HG02970 (cell line): ENCODE data around the gene C8A.

Experiments used
- ATAC-seq: cut with Tn5 transposase; IDR thresholded peaks from one replicate; pipeline ENCODE4 v1.9.1; 2021; ENCODE audit warnings: mild to moderate bottlenecking, moderate library complexity, moderate number of reproducible peaks; ENCODE audit not compliant: unreplicated experiment, low FRiP score

C8A gene

GRCh38 chr1:56854521-56855099, at the start of gene C8A:
TSS of gene C8A (plus strand) at chr1:56854797. CDS start at chr1:56854902, 105 bp downstream.
- no peak for ATAC-seq

DNA sequence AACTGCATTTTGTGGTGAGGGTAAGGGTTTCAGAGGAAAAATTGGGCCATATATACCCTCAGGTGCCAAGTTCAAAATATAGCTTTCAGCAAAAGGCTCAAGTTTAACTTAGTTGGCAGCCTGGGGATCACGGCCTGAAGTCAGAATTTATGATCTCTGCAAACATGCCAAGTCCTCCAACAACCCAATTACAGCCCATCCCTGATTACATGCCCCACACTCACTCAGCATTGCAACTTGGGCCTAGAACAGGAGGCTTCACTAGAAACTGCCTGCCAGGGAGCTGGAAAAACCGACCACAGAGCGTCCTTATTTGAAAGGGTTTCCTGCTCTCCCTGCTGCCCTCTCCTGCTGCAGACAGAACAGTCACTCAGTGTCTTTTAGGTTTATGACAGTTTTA, 47.8 kb upstream of the C8A start:
- no peak for ATAC-seq

- ATAC-seq, result no peak
These were observed 46.2 kb upstream of the C8A start for GRCh38 chr1:56808410-56808809.

GRCh38 chr1:56811331-56811730, 43.3 kb upstream of the C8A start:
- no peak for ATAC-seq

GRCh38 chr1:56814205-56814604, 40.4 kb upstream of the C8A start:
- no peak for ATAC-seq

DNA sequence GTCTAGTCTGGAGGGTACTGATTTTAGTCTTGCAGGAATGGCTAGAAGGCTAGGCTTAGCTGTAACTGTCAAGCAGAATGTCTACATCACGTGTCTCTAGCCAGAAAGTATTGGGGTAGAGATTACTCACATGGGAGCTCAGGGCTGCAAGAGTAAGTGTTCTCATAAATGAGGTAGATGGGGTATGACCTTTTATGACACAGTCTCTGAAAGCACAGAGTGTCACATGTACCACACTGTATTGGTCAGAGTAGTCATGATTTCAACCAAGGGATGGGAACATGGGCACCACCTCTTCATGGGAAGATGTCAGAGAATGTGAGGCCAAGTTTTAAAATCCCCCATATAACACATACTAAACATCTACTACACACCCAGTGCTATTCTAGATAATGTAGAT, 38.3 kb upstream of the C8A start:
- no peak for ATAC-seq

DNA sequence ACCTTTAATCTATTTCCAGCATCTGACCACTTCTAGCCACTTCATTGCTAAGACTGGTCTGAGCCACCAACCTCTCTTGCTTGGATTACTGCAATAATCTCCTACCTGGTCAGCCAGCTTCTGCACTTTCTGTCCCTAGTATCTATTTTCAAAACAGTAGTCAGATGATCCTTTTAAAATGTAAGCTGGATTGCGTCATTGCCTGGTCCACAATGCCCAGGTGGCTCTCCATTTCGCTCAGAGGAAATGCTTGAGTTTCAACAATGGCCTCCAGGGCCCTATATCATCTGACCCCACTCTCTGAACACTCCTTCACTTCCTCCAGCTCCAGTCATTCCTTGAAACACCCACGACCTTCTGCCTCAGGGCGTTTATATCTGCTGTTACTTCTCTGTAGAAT, 37.7 kb upstream of the C8A start:
- no peak for ATAC-seq

- no peak for ATAC-seq
These were observed 36.7 kb upstream of the C8A start for GRCh38 chr1:56817716-56818463.

- ATAC-seq, result no peak
These were observed 35.2 kb upstream of the C8A start, which contains the start of gene FYB2 for GRCh38 chr1:56819387-56819899. TSS of gene FYB2 (minus strand) at chr1:56819404. CDS start at chr1:56819290, 114 bp downstream.

DNA sequence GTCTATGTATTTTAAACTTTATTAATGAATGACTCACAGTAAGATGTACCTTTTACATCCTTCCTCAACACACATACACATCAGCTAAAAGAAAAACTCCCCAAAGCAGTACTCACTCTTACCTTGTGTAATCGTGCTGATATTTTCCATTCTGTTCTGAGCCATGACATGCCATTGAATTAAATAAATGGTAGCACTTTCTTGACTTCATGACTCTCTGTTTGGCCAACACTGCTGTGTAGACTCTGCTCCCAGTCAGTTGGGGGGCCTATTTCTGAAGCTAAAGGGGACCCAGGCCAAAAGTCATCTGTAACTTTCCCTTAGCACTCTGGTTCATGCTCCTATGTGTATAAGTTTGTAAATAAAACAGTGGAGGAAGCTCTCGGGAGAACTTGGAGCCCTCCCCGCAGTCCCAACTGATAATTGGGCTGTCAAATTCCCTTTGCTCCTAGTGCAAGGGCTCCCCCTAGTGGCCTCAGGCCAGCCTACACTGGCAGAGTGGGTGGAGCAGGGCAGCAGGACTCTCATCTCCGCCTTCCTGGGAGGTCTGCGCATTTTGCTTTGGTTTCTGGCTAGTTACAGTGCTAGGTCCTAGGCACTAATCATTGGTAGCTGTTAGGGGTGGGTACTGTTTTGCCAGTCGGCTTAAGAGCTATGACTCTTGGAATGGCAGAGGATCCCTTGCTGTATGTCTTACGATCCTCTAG, 33.7 kb upstream of the C8A start:
- ATAC-seq, result peak; percentile 73

GRCh38 chr1:56821462-56821797, 33.2 kb upstream of the C8A start:
- no peak for ATAC-seq

GRCh38 chr1:56824271-56824670, 30.3 kb upstream of the C8A start:
- no peak for ATAC-seq

GRCh38 chr1:56824938-56825337, 29.7 kb upstream of the C8A start:
- no peak for ATAC-seq

- no peak for ATAC-seq
These were observed 29.2 kb upstream of the C8A start for GRCh38 chr1:56825436-56825835.

GRCh38 chr1:56827711-56828110, 26.9 kb upstream of the C8A start:
- ATAC-seq, result no peak

DNA sequence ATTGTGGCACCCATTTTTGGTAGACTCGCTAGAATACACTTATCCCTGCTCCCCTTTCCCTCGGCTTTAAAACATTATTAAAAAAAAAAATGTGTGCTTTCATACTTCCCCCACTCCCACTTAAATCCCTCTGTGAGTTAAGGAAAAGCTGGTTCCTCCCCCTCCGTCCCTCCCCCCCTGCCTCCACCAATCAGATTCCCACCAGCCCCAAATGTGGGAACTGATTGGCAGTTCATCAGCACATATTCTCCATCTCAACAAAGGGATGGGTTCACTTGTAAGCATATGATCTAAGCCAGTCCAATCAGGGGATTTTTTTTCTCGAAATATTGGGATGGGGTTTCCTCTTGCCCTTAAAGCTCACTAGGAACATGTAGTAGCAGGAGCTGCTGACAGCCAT, 24.5 kb upstream of the C8A start:
- ATAC-seq, result no peak

- ATAC-seq, result peak; percentile 80
These were observed 22.5 kb upstream of the C8A start for GRCh38 chr1:56831871-56832693.

- no peak for ATAC-seq
These were observed 21.5 kb upstream of the C8A start for GRCh38 chr1:56833088-56833487.

GRCh38 chr1:56834137-56834900, 20.3 kb upstream of the C8A start:
- no peak for ATAC-seq

- no peak for ATAC-seq
These were observed 18.9 kb upstream of the C8A start for GRCh38 chr1:56835657-56836056.
